22Rv1 (cell line): ENCODE results near the gene FHOD3.

Experiments used
- CTCF ChIP-seq: fragments of 450-650 bp; IDR thresholded peaks from 2 replicates; pipeline ENCODE4 v1.5.1; 2017; ENCODE audit warnings: mild to moderate bottlenecking
- ZFX ChIP-seq: fragments of 450-650 bp; IDR thresholded peaks from 2 replicates; pipeline ENCODE4 v1.6.1; 2017; ENCODE audit warnings: antibody characterized with exemption, borderline replicate concordance

GRCh38 chr18:36516726-36517125 is 219.2 kb downstream of the FHOD3 start:
- TF ChIP-seq CTCF (no peak), ZFX (no peak)
